ENCODE data around the gene SLC38A6.

SLC38A6 gene

GRCh38 chr14:61003571-61003970, 22.5 kb downstream of the SLC38A6 start:
- DNase-seq = no peak
- H3K4me3 Mint-ChIP-seq = no peak overlapping the region
- no peaks in the 10 kb centered on the region for H3K36me3 Mint-ChIP-seq
- no peaks in the 10 kb centered on the region for H3K9me3 Mint-ChIP-seq
- no peaks in the 10 kb centered on the region for H3K4me1 Mint-ChIP-seq
- no peak overlapping the region for H3K27ac Mint-ChIP-seq
- CTCF ChIA-PET = no interaction called here
- no peaks in the 10 kb centered on the region for H3K27me3 Mint-ChIP-seq

- CTCF ChIA-PET = interaction anchor here (0.6 to 1.2 kb wide), 2 partner anchors 229 to 1442 kb away, joined by 3 to 4 read pairs; no protein-coding TSS in a partner anchor
Observed at GRCh38 chr14:61019537-61019936, 38.5 kb downstream of the SLC38A6 start.

GRCh38 chr14:61025251-61026223, 44.5 kb downstream of the SLC38A6 start:
- Mint-ChIP-seq H3K27me3 (no peaks in the 10 kb centered on the region), H3K27ac (no peak overlapping the region), H3K4me1 (no peaks in the 10 kb centered on the region)

More at GRCh38 chr14:61019537-61019936, 38.5 kb downstream of the SLC38A6 start:
- Mint-ChIP-seq H3K4me1 (no peaks in the 10 kb centered on the region), H3K9me3 (no peaks in the 10 kb centered on the region), H3K27me3 (no peaks in the 10 kb centered on the region), H3K36me3 (no peaks in the 10 kb centered on the region), H3K4me3 (no peak overlapping the region), H3K27ac (no peak overlapping the region)
- DNase-seq = no peak

GRCh38 chr14:61026526-61026925, 45.5 kb downstream of the SLC38A6 start:
- CTCF ChIA-PET = interaction anchor here (0.8 to 2.7 kb wide), 8 partner anchors 8 to 676 kb away, joined by 3 to 14 read pairs (median 4); no protein-coding TSS in a partner anchor
- H3K4me1 Mint-ChIP-seq = no peaks in the 10 kb centered on the region
- no peak overlapping the region for H3K4me3 Mint-ChIP-seq
- DNase-seq = no peak
- no peaks in the 10 kb centered on the region for H3K36me3 Mint-ChIP-seq
- no peak overlapping the region for H3K27ac Mint-ChIP-seq
- H3K9me3 Mint-ChIP-seq = no peaks in the 10 kb centered on the region
- no peaks in the 10 kb centered on the region for H3K27me3 Mint-ChIP-seq

More at GRCh38 chr14:61025251-61026223, 44.5 kb downstream of the SLC38A6 start:
- H3K9me3 Mint-ChIP-seq = no peaks in the 10 kb centered on the region
- no peak overlapping the region for H3K4me3 Mint-ChIP-seq
- CTCF ChIA-PET = interaction anchor here (0.8 to 2.7 kb wide), 11 partner anchors 9 to 675 kb away, joined by 3 to 14 read pairs (median 4); no protein-coding TSS in a partner anchor
- no peaks in the 10 kb centered on the region for H3K36me3 Mint-ChIP-seq
- DNase-seq = peak; percentile 65

GRCh38 chr14:61031026-61031425, 50.0 kb downstream of the SLC38A6 start:
- no peak overlapping the region for H3K4me3 Mint-ChIP-seq
- H3K4me1 Mint-ChIP-seq = peaks cover 10% of the 10 kb centered on the region
- CTCF ChIA-PET = no interaction called here

GRCh38 chr14:61033054-61033453, 52.0 kb downstream of the SLC38A6 start:
- DNase-seq = no peak
- no peak overlapping the region for H3K4me3 Mint-ChIP-seq
- H3K36me3 Mint-ChIP-seq = no peaks in the 10 kb centered on the region
- CTCF ChIA-PET = interaction anchor here (0.8 kb wide), 1 partner anchor 397 kb away, joined by 3 read pairs; no protein-coding TSS in a partner anchor
- peaks cover 10% of the 10 kb centered on the region for H3K4me1 Mint-ChIP-seq
- no peaks in the 10 kb centered on the region for H3K27me3 Mint-ChIP-seq
- no peak overlapping the region for H3K27ac Mint-ChIP-seq
- no peaks in the 10 kb centered on the region for H3K9me3 Mint-ChIP-seq

More at GRCh38 chr14:61031026-61031425, 50.0 kb downstream of the SLC38A6 start:
- Mint-ChIP-seq H3K27ac (no peak overlapping the region), H3K9me3 (no peaks in the 10 kb centered on the region), H3K36me3 (no peaks in the 10 kb centered on the region), H3K27me3 (no peaks in the 10 kb centered on the region)
- no peak for DNase-seq

GRCh38 chr14:61033855-61034254, 52.8 kb downstream of the SLC38A6 start:
- Mint-ChIP-seq H3K27me3 (no peaks in the 10 kb centered on the region), H3K4me3 (no peak overlapping the region), H3K9me3 (no peaks in the 10 kb centered on the region), H3K4me1 (peaks cover 10% of the 10 kb centered on the region), H3K27ac (no peak overlapping the region), H3K36me3 (no peaks in the 10 kb centered on the region)
- no peak for DNase-seq
- CTCF ChIA-PET = interaction anchor here (0.8 kb wide), 1 partner anchor 436 kb away, joined by 3 read pairs; no protein-coding TSS in a partner anchor

- no peak for DNase-seq
- H3K4me1 Mint-ChIP-seq = peaks cover 10% of the 10 kb centered on the region
- no peaks in the 10 kb centered on the region for H3K27me3 Mint-ChIP-seq
- peak overlapping the region; percentile 1 for H3K27ac Mint-ChIP-seq
- no peak overlapping the region for H3K4me3 Mint-ChIP-seq
- CTCF ChIA-PET = interaction anchor here (0.7 to 1.0 kb wide), 4 partner anchors 8 to 436 kb away, joined by 3 to 4 read pairs (median 3); no protein-coding TSS in a partner anchor
- no peaks in the 10 kb centered on the region for H3K9me3 Mint-ChIP-seq
- H3K36me3 Mint-ChIP-seq = no peaks in the 10 kb centered on the region
Observed at GRCh38 chr14:61034416-61035120, 53.5 kb downstream of the SLC38A6 start.

- CTCF ChIA-PET = interaction anchor here (0.8 kb wide), 2 partner anchors 11 to 12 kb away, joined by 3 to 4 read pairs; no protein-coding TSS in a partner anchor
- H3K27ac Mint-ChIP-seq = no peak overlapping the region
- no peak overlapping the region for H3K4me3 Mint-ChIP-seq
- no peaks in the 10 kb centered on the region for H3K36me3 Mint-ChIP-seq
- H3K9me3 Mint-ChIP-seq = no peaks in the 10 kb centered on the region
- peaks cover 10% of the 10 kb centered on the region for H3K4me1 Mint-ChIP-seq
- no peaks in the 10 kb centered on the region for H3K27me3 Mint-ChIP-seq
- no peak for DNase-seq
Observed at GRCh38 chr14:61037215-61037614, 56.2 kb downstream of the SLC38A6 start.

- CTCF ChIA-PET = no interaction called here
Observed at GRCh38 chr14:61041704-61042103, 60.7 kb downstream of the SLC38A6 start.

GRCh38 chr14:61042220-61042619, 61.2 kb downstream of the SLC38A6 start:
- no peaks in the 10 kb centered on the region for H3K36me3 Mint-ChIP-seq
- no peak overlapping the region for H3K27ac Mint-ChIP-seq
- CTCF ChIA-PET = no interaction called here
- no peaks in the 10 kb centered on the region for H3K9me3 Mint-ChIP-seq
- no peaks in the 10 kb centered on the region for H3K4me1 Mint-ChIP-seq
- no peaks in the 10 kb centered on the region for H3K27me3 Mint-ChIP-seq
- no peak for DNase-seq
- no peak overlapping the region for H3K4me3 Mint-ChIP-seq

More at GRCh38 chr14:61041704-61042103, 60.7 kb downstream of the SLC38A6 start:
- no peak overlapping the region for H3K27ac Mint-ChIP-seq
- no peaks in the 10 kb centered on the region for H3K4me1 Mint-ChIP-seq
- H3K9me3 Mint-ChIP-seq = no peaks in the 10 kb centered on the region
- no peaks in the 10 kb centered on the region for H3K27me3 Mint-ChIP-seq
- no peak for DNase-seq
- H3K36me3 Mint-ChIP-seq = no peaks in the 10 kb centered on the region
- H3K4me3 Mint-ChIP-seq = no peak overlapping the region

- Mint-ChIP-seq H3K9me3 (no peaks in the 10 kb centered on the region), H3K27me3 (no peaks in the 10 kb centered on the region), H3K27ac (no peak overlapping the region), H3K4me3 (no peak overlapping the region), H3K36me3 (no peaks in the 10 kb centered on the region), H3K4me1 (no peaks in the 10 kb centered on the region)
- no peak for DNase-seq
- CTCF ChIA-PET = no interaction called here
Observed at GRCh38 chr14:61043506-61043905, 62.5 kb downstream of the SLC38A6 start.

- Mint-ChIP-seq H3K9me3 (no peaks in the 10 kb centered on the region), H3K4me3 (no peak overlapping the region), H3K27me3 (no peaks in the 10 kb centered on the region), H3K4me1 (no peaks in the 10 kb centered on the region), H3K36me3 (no peaks in the 10 kb centered on the region), H3K27ac (no peak overlapping the region)
- DNase-seq = no peak
- CTCF ChIA-PET = no interaction called here
Observed at GRCh38 chr14:61047021-61047420, 66.0 kb downstream of the SLC38A6 start.

GRCh38 chr14:61048640-61049039, 67.6 kb downstream of the SLC38A6 start:
- Mint-ChIP-seq H3K27me3 (no peaks in the 10 kb centered on the region), H3K4me1 (no peaks in the 10 kb centered on the region), H3K9me3 (no peaks in the 10 kb centered on the region), H3K36me3 (no peaks in the 10 kb centered on the region), H3K27ac (no peak overlapping the region), H3K4me3 (no peak overlapping the region)
- CTCF ChIA-PET = no interaction called here
- no peak for DNase-seq
